ENCODE measurements around the gene CDX2.

Gene CDX2

DNA sequence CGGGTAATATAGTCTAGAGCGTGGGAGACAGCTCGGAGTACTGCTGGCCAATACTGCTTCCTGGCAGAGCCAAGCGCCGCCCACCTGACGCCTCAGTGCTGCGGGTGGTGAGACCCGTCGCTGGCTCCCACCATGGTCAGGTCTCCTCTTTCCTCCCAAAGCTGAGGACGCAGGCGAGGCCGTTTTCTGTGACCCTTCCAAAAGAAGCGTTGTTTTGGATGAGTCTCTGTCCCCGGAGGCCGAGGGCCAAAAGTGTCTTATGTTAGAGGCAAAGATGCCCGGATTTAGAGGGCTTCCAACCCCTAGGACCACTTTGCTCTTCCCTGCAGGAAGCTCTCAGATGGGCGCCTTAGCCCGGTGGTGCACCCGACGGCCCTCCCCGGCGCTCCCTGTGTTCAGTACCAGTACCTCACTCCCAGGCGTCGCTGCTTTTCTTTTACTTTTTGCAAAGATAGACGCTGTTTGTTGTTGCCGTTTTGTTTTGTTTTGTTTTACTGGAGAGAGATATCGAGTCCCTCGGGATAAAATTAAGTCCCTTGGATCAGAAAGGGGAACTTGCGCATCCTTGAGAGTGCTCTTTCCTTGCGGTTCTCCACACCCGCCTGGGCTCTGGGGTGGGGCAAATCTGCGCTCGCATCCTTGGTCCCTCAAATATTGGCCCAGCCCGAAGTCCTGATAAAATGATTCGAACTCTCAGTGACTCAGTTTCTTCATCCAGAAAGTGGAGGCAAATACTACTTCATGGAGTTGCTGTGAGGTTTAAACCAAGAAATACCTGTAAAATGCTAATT, 42.3 kb downstream of the CDX2 start:
- no peak for TF ChIP-seq ZFX (IDR thresholded peaks at IDR 0.05)
- TF ChIP-seq, protein P1, sequence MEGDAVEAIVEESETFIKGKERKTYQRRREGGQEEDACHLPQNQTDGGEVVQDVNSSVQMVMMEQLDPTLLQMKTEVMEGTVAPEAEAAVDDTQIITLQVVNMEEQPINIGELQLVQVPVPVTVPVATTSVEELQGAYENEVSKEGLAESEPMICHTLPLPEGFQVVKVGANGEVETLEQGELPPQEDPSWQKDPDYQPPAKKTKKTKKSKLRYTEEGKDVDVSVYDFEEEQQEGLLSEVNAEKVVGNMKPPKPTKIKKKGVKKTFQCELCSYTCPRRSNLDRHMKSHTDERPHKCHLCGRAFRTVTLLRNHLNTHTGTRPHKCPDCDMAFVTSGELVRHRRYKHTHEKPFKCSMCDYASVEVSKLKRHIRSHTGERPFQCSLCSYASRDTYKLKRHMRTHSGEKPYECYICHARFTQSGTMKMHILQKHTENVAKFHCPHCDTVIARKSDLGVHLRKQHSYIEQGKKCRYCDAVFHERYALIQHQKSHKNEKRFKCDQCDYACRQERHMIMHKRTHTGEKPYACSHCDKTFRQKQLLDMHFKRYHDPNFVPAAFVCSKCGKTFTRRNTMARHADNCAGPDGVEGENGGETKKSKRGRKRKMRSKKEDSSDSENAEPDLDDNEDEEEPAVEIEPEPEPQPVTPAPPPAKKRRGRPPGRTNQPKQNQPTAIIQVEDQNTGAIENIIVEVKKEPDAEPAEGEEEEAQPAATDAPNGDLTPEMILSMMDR (conservative IDR thresholded peaks at IDR 0.05): no peak
- no peak overlapping the region for H3K27ac ChIP-seq

GRCh38 chr13:27925220-27925991, 43.7 kb downstream of the CDX2 start:
- no peak overlapping the region for H3K27ac ChIP-seq
- no peak for TF ChIP-seq ZFX (IDR thresholded peaks at IDR 0.05)
- TF ChIP-seq, protein P1 (conservative IDR thresholded peaks at IDR 0.05): no peak

- TF ChIP-seq, protein P1 (conservative IDR thresholded peaks at IDR 0.05): no peak
- TF ChIP-seq ZFX (IDR thresholded peaks at IDR 0.05): no peak
Observed at GRCh38 chr13:27924529-27925141, 44.5 kb downstream of the CDX2 start.

DNA sequence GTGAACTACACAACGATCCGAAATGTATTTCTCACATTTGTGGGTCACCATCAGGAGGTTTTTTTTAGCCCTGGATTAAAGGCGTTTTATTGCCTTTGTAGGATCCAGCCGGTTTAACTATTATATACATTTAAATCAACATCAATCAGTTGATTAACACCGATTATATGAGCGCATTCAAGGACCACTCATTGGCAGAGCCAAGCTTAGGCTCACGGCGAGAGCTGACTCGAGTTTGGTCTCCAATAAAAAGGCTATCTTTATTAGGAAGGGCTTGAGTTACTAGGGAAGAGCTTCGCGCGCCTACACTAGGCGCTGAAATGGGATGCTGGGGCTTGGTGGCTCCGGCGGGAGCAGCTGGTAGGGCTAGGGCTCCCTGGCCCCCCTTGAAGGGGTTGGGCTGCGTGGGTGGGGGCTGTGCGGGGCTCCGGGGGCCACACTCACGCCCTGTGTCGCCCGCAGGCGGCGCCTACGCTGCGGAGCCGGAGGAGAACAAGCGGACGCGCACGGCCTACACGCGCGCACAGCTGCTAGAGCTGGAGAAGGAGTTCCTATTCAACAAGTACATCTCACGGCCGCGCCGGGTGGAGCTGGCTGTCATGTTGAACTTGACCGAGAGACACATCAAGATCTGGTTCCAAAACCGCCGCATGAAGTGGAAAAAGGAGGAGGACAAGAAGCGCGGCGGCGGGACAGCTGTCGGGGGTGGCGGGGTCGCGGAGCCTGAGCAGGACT, 45.2 kb downstream of the CDX2 start:
- TF ChIP-seq, protein P1 (conservative IDR thresholded peaks at IDR 0.05): no peak
- no peak for TF ChIP-seq ZFX (IDR thresholded peaks at IDR 0.05)

More at GRCh38 chr13:27924529-27925141, 44.5 kb downstream of the CDX2 start:
- no peak overlapping the region for H3K27ac ChIP-seq

GRCh38 chr13:27922883-27923612, 46.1 kb downstream of the CDX2 start:
- H3K27ac ChIP-seq: no peak overlapping the region
- TF ChIP-seq, protein P1 (conservative IDR thresholded peaks at IDR 0.05): no peak
- no peak for TF ChIP-seq ZFX (IDR thresholded peaks at IDR 0.05)

More for the DNA sequence above, 45.2 kb downstream of the CDX2 start:
- no peak overlapping the region for H3K27ac ChIP-seq

DNA sequence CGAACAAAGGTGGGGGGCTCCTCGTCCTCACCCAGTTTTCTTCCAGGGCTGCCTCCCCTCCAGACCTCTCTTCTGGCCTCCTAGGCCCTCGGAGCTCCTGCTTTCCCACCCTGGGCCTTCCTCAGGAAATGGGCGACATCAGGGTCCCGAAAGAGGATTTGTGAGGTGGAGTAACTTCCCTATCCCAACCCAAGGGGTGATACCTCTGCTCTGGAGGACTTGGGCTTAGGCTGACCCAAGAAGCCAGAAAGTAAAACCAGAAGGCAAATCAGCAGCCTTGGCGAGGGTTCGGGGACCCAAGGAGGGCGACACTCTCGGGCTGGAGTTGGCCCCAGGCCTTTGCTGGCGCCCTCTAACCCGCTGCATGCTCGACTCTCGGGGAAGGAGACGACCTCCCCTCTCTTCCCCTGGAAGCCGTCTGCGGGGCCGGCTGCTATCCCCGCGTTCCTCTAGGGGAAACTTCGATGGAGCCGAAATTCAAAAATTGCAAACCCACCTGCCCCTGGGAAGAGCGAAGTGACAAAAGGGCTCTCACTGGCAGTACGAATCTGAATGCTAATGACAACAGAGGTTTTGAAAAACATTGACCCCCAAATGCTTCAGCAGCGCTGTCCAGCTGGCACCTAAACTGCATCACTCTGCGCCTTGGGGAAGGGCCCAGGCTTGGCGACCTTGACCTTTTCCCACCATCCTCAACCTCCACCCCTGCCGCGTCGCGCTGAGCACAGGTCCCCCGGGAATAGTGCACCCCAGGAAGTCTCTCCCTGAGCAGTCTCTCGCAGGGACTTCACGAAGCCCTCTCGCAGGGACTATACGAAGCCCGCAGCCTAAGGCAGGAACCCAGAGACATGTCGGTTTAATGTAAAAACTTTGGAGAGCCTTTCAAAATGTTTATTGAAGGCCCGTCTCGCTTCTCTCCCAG, 46.9 kb downstream of the CDX2 start:
- H3K27ac ChIP-seq: no peak overlapping the region
- TF ChIP-seq ZFX (IDR thresholded peaks at IDR 0.05): no peak
- TF ChIP-seq, protein P1 (conservative IDR thresholded peaks at IDR 0.05): no peak
